Testis (tissue), 3 donors: ENCODE data around the gene IL17RA. TPM values are rescaled to one million over a fixed set of nuclear protein-coding genes. Genes with fewer than 3 reads are reported as not detected.

Experiments
- DNase-seq: peaks from one replicate; pipeline ENCODE4 v3.0.0-alpha.2; 2019
- H3K27ac ChIP-seq, 2 donors: fragments of 200-600 bp; sonication (generic); one replicate each; pipeline ENCODE4 v1.5.1; 2019
- H3K27me3 ChIP-seq: fragments of 200-600 bp; sonication (generic); one replicate; pipeline ENCODE4 v1.5.1; 2019
- H3K36me3 ChIP-seq: fragments of 200-600 bp; sonication (generic); one replicate; pipeline ENCODE4 v1.5.1; 2017; ENCODE audit warnings: low read depth; ENCODE audit errors: missing control alignments
- H3K4me1 ChIP-seq: fragments of 200-600 bp; sonication (generic); one replicate; pipeline ENCODE4 v1.5.1; 2019
- H3K4me3 ChIP-seq, 2 donors: fragments of 200-600 bp; sonication (generic); one replicate each; pipeline ENCODE4 v1.5.1; 2017 to 2019
- H3K9me3 ChIP-seq: fragments of 200-600 bp; sonication (generic); one replicate; pipeline ENCODE4 v1.5.1; 2017
- CTCF ChIP-seq, 3 experiments: fragments of 450-650 bp in 2 of 3; fragments of 200-600 bp in 1 of 3; sonication (generic) in 1 of 3; IDR thresholded peaks; one replicate each; pipeline ENCODE4 v1.5.1; 2016 to 2019; ENCODE audit warnings: antibody characterized with exemption in 3 of 3, mild to moderate bottlenecking in 2 of 3, moderate library complexity in 1 of 3
- POLR2A ChIP-seq: fragments of 450-650 bp; IDR thresholded peaks from one replicate; pipeline ENCODE4 v1.6.1; 2017; ENCODE audit warnings: antibody characterized with exemption, mild to moderate bottlenecking, moderate library complexity
- WGBS, 2 donors: methylation state at CpG; one replicate each; pipeline ENCODE4 v1.1.5; 2018; 5-methylcytosine and 5-hydroxymethylcytosine counted together
- intact Hi-C: fragments of 100-400 bp; cut with DNase I; formaldehyde crosslinking; loops from one replicate; pipeline ENCODE4 v1.15.1; 2023; ENCODE audit warnings: low total_unique reads
- polyA plus RNA-seq: library from polyadenylated mRNA; stranded (reverse); fragments of 350-450 nt; fragmentation: Illumina TruSeq; extraction: RNeasy Lipid Tissue Mini Kit (QIAGEN cat#74804); gene quantifications from one replicate; pipeline ENCODE4 v1.2.3, GENCODE V29; 2014; ENCODE audit warnings: low read depth, low replicate concordance; ENCODE audit not compliant: insufficient read depth
- total RNA-seq, 2 donors: library from RNA; depleted of rRNA; stranded (reverse); fragments of >200 nt; gene quantifications; one replicate each; pipeline ENCODE4 v1.2.3, GENCODE V29; 2016

Gene IL17RA
- total and polyA plus RNA-seq, 3 donors from 2014 or later = 6.8 to 12.8 (median 8.3) TPM

- Histone ChIP-seq H3K9me3 (no peaks in the 10 kb centered on the region), H3K36me3 (no peaks in the 10 kb centered on the region), H3K4me3 (no peak overlapping the region), H3K4me1 (no peaks in the 10 kb centered on the region), H3K27ac (no peak overlapping the region), H3K27me3 (no peaks in the 10 kb centered on the region)
- TF ChIP-seq CTCF (IDR thresholded peaks at IDR 0.05) (no peak), POLR2A (no peak)
- WGBS, 2 donors = 86 to 90% methylated on average over 6 of the region's 6 CpGs
- no peak for DNase-seq
- intact Hi-C loops = no loop called here
Measured at GRCh38 chr22:17095538-17095937, 10.7 kb downstream of the IL17RA start.

- Histone ChIP-seq H3K9me3 (no peaks in the 10 kb centered on the region), H3K4me1 (no peaks in the 10 kb centered on the region), H3K36me3 (no peaks in the 10 kb centered on the region), H3K27ac (no peak overlapping the region), H3K27me3 (no peaks in the 10 kb centered on the region), H3K4me3 (no peak overlapping the region)
- WGBS, 2 donors = 91 to 96% methylated on average over 7 of the region's 7 CpGs
- intact Hi-C loops = no loop called here
- no peak for DNase-seq
- TF ChIP-seq CTCF (IDR thresholded peaks at IDR 0.05) (no peak), POLR2A (no peak)
Measured at GRCh38 chr22:17096071-17096470, 11.3 kb downstream of the IL17RA start.

- H3K4me1 ChIP-seq = no peaks in the 10 kb centered on the region
- no peak overlapping the region for H3K27ac ChIP-seq
- H3K36me3 ChIP-seq = no peaks in the 10 kb centered on the region
- no peaks in the 10 kb centered on the region for H3K27me3 ChIP-seq
- no peak for DNase-seq
- 83 to 89% methylated on average over 6 of the region's 6 CpGs for WGBS, 2 donors
- TF ChIP-seq POLR2A (no peak), CTCF (IDR thresholded peaks at IDR 0.05) (no peak)
- H3K9me3 ChIP-seq = no peaks in the 10 kb centered on the region
- intact Hi-C loops = no loop called here
- H3K4me3 ChIP-seq = no peak overlapping the region
Measured at GRCh38 chr22:17097062-17097461, 12.3 kb downstream of the IL17RA start.

- Histone ChIP-seq H3K9me3 (no peaks in the 10 kb centered on the region), H3K4me1 (no peaks in the 10 kb centered on the region), H3K27me3 (no peaks in the 10 kb centered on the region), H3K4me3 (no peak overlapping the region), H3K36me3 (no peaks in the 10 kb centered on the region), H3K27ac (no peak overlapping the region)
- 83 to 85% methylated on average over 6 of the region's 6 CpGs for WGBS, 2 donors
- no peak for TF ChIP-seq POLR2A
- DNase-seq = no peak
- intact Hi-C loops = no loop called here
Measured at GRCh38 chr22:17097701-17098100, 12.9 kb downstream of the IL17RA start.

GRCh38 chr22:17098379-17098819, 13.6 kb downstream of the IL17RA start:
- Histone ChIP-seq H3K4me1 (no peaks in the 10 kb centered on the region), H3K27me3 (no peaks in the 10 kb centered on the region), H3K36me3 (no peaks in the 10 kb centered on the region), H3K9me3 (no peaks in the 10 kb centered on the region), H3K4me3 (no peak overlapping the region), H3K27ac (no peak overlapping the region)
- DNase-seq = no peak
- WGBS, 2 donors = 73 to 78% methylated on average over 7 of the region's 7 CpGs
- intact Hi-C loops = no loop called here
- TF ChIP-seq CTCF (IDR thresholded peaks at IDR 0.05) (no peak), POLR2A (no peak)
